IPS-15b (cell line): ENCODE results near the gene TRIM49D1.
"Not testable (repeated sequence)": the region's sequence is repeated elsewhere in the genome, so short reads cannot be mapped to it uniquely, and the experiment has no call there.

Experiments
- H3K27me3 ChIP-seq: one replicate; pipeline ENCODE4 v1.6.1; 2013; ENCODE audit warnings: low read length; ENCODE audit not compliant: control insufficient read depth, insufficient read depth
- H3K36me3 ChIP-seq: one replicate; pipeline ENCODE4 v1.6.1; 2013; ENCODE audit warnings: low read length; ENCODE audit not compliant: control insufficient read depth, insufficient read depth
- H3K4me1 ChIP-seq: one replicate; pipeline ENCODE4 v1.6.1; 2013; ENCODE audit warnings: mild to moderate bottlenecking, low read length; ENCODE audit not compliant: control insufficient read depth, insufficient read depth
- H3K4me3 ChIP-seq: one replicate; pipeline ENCODE4 v1.5.1; 2013; ENCODE audit warnings: low read depth, low read length
- H3K9ac ChIP-seq: one replicate; pipeline ENCODE4 v1.6.1; 2013; ENCODE audit warnings: low read depth, mild to moderate bottlenecking, low read length
- H3K9me3 ChIP-seq: one replicate; pipeline ENCODE4 v1.6.1; 2013; ENCODE audit warnings: mild to moderate bottlenecking, low read length; ENCODE audit not compliant: control insufficient read depth, insufficient read depth

TRIM49D1 gene

DNA sequence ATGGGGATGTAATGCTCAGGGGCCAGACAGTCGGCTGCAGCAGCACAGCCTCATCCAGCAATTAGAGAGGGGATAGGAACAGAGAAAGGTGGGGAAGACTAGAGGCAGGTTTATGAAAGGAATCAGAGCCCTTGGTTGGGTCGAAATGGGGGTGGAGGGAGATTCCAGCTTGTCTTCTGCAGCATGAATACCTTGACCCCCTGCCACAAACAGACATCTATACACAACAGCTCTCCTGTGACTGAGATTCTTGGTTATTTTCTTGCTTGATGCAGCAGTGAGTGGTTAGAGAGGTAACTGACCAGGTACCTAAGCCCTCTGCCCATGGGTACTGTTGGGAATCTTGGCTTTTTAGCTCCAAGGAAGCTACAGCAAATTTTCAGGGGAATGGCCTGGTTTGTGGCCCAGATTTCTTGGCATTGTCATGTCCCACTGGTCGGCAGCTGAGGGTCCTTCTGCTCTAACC, at the start of gene TRIM49D1:
TSS of gene TRIM49D1 (minus strand) at position 51 of the 466 bp plus-strand sequence. CDS start 4,535 bp downstream, outside the sequence.
- H3K4me1 ChIP-seq = no peaks in the 10 kb centered on the region
- H3K36me3 ChIP-seq = no peaks in the 10 kb centered on the region
- H3K27me3 ChIP-seq = no peaks in the 10 kb centered on the region
- H3K9ac ChIP-seq = no peak within 1 kb of the TSS
- H3K9me3 ChIP-seq = no peaks in the 10 kb centered on the region
- H3K4me3 ChIP-seq = no peak within 1 kb of the TSS

DNA sequence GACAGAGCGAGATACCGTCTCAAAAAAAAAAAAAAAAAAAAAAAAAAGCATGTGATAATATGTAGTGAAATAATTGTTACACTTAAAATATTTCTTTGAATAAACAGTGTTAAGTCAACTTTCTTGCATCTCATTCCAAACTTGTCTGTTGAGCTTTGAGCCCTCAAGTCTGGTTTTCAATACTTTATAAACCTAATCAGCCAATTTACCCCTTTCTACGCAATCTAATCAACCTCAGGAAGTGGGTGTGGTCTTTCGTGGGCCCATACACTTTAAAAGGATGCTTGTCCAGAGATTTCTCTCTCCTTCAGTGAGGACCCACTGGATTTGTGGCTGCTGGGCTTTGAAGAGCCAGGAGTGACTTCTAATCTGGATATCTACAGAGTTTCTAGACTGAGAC, 43.7 kb upstream of the TRIM49D1 start, which contains the start of gene TRIM64:
TSS of gene TRIM64 (plus strand) at position 301 of the 400 bp plus-strand sequence. CDS start 2,467 bp downstream, outside the sequence.
- H3K4me3 ChIP-seq, H3K4me1 ChIP-seq, H3K9ac ChIP-seq: not testable (repeated sequence)

GRCh38 chr11:89960833-89961232, 38.8 kb upstream of the TRIM49D1 start:
- not testable (repeated sequence) for H3K9me3 ChIP-seq, H3K4me3 ChIP-seq, H3K9ac ChIP-seq, H3K27me3 ChIP-seq, H3K4me1 ChIP-seq, H3K36me3 ChIP-seq

More for the DNA sequence above, 43.7 kb upstream of the TRIM49D1 start, which contains the start of gene TRIM64:
- H3K27me3 ChIP-seq, H3K36me3 ChIP-seq, H3K9me3 ChIP-seq: not testable (repeated sequence)

DNA sequence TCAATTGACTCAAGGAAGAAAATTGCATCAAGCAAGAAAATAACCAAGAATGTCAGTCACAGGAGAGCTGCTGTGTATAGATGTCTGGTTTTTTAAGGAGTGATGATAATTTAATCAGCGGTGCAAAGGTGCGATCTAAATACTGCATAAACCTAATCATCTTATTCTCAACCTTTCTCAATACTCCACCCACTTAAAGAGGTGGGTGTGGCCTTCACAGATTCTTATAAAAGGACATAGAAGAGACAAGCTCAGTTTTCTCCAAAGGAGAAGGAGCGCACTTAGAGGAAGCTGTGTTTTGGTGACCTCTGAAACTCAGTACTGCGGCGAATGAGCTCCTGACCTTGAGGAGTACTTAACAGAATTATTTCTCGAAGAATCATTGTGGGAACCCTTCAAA, 1.7 kb upstream of the TRIM49D1 start, which contains the start of gene TRIM49D2:
TSS of gene TRIM49D2 (plus strand) at position 301 of the 400 bp plus-strand sequence. CDS start 2,698 bp downstream, outside the sequence.
- H3K36me3 ChIP-seq, H3K9ac ChIP-seq, H3K27me3 ChIP-seq, H3K4me3 ChIP-seq, H3K4me1 ChIP-seq, H3K9me3 ChIP-seq: not testable (repeated sequence)

GRCh38 chr11:89900809-89901208, 21.2 kb downstream of the TRIM49D1 start:
- not testable (repeated sequence) for H3K36me3 ChIP-seq, H3K9ac ChIP-seq, H3K9me3 ChIP-seq, H3K27me3 ChIP-seq, H3K4me3 ChIP-seq, H3K4me1 ChIP-seq

DNA sequence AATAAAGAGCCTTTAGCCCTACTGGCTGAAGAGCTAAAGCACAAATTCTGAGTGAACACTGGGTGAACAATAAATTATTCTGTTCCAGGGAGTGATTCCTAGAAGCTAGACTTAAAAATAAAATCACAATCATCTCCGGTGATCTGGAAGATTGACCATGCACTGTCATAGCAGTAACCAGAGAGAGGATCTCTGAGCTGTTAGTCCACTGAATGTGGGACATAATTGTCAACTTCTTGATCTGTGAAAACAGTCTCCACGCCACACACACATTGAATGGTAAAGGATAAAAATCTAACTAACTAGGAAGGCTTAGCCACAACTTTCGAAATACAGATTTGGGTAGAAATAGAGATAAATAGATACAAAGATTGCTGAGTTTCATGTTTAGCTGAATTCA, 28.8 kb downstream of the TRIM49D1 start:
- H3K9me3 ChIP-seq, H3K4me3 ChIP-seq, H3K4me1 ChIP-seq: not testable (repeated sequence)

DNA sequence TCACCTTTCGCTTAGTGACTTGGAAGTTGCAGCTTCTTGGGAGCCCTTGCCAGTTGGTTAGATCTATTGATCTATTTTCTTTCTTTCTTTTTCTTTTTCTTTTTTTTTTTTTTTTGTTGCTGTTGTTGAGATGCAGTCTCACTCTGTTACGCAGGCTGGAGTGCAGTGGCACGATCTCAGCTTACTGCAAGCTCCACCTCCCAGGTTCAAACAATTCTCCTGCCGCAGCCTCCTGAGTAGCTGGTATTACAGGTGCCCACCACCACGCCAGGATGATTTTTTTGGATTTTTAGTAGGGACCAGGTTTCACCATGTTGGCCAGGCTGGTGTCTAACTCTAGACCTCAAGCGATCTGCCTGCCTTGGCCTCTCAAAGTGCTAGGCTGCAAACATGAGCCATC, 44.5 kb downstream of the TRIM49D1 start:
- not testable (repeated sequence) for H3K9me3 ChIP-seq, H3K4me3 ChIP-seq, H3K9ac ChIP-seq, H3K4me1 ChIP-seq, H3K36me3 ChIP-seq, H3K27me3 ChIP-seq

More for the DNA sequence above, 28.8 kb downstream of the TRIM49D1 start:
- H3K36me3 ChIP-seq, H3K9ac ChIP-seq, H3K27me3 ChIP-seq: not testable (repeated sequence)

- not testable (repeated sequence) for H3K36me3 ChIP-seq, H3K4me1 ChIP-seq, H3K9ac ChIP-seq, H3K27me3 ChIP-seq, H3K9me3 ChIP-seq, H3K4me3 ChIP-seq
These were observed 49.5 kb downstream of the TRIM49D1 start for GRCh38 chr11:89872588-89872987.

GRCh38 chr11:89865223-89865622, 56.8 kb downstream of the TRIM49D1 start:
- H3K9me3 ChIP-seq, H3K4me3 ChIP-seq, H3K9ac ChIP-seq, H3K36me3 ChIP-seq, H3K4me1 ChIP-seq, H3K27me3 ChIP-seq: not testable (repeated sequence)

DNA sequence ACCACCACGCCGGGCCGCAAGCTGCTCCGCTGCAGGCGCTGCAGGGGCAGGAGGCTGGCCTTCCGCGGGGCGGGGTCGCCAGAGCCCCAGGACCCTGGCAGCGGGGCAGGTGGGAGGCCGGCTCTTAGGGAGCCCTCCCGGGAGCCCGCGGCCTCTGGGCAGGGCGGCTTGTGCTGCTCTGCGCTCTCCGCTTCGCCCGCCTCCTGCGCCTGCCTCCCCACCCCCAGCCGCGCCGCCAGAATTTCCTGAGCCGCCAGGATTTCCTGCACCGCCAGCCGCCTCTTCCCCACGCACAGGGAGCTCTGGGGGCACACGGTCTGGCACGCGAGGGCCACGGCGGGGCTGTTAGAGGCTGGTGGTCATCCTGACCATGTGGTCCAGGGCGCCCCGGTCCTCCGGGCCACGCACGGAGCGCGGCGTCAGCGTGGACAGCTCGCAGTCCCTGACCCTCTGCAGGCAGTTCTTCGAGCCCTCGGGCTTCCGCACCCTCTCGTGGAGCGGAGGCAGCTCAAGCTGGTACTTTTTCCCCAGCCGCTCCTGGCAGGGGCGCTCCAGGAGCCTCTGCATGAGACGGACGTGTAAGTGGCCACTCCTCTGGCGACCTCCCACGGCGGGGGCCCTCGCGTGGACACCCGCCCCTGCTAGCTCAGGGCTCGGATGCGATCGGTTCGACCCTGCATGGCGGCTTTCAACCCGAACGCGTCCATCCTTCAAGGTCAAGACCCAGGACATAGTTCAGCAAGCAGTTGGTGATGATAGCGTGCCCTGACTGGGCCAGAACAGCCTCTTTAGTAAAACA, 57.9 kb downstream of the TRIM49D1 start:
- H3K4me3 ChIP-seq, H3K36me3 ChIP-seq: not testable (repeated sequence)

More for the DNA sequence above, 57.9 kb downstream of the TRIM49D1 start:
- not testable (repeated sequence) for H3K4me1 ChIP-seq, H3K9me3 ChIP-seq, H3K27me3 ChIP-seq, H3K9ac ChIP-seq
